Measurements from ENCODE around the gene AGBL4. TPM values are rescaled to one million over a fixed set of nuclear protein-coding genes. Genes with fewer than 3 reads are reported as not detected.

The AGBL4 gene
- polyA plus RNA-seq, 3 donors: 0.93 to 1.3 (median 1.2) TPM

DNA sequence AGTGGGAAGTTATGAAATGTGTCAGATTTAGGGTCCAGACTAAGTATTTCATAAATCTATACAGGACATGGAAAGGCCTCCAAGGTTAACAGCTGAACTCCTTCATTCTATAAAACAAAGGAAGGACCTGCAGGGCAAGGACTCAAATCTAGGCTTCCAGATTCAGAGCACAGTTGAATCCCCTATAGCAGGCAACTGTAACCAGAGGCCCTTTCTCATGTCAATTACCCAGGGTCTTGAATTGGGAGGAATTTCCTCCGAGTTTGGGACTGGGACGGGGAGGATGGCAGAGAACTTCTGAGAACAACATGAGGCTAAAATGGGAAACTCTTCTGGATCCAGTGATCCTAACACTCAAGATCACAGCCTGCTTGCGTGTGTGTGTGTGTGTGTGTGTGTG, 1134.1 kb downstream of the AGBL4 start:
- no peak for DNase-seq

DNA sequence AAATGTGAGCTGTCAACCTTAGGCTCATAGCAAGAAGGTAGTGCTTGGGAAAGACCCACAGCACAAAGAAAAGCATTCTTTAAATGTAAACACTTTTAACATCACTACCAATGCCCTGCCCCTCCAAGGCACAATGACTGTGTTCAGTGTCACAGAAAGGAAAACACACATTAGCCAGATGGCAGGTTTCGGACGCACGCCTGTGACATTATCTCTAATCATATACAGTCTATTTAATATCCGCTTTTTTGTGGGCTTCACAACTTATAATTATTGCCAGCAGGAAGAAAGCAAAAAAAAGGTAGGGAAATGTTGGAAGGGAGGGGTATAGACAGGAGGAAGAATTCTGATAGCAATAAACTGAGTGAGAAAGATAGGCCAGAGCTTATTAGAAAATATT, 1134.7 kb downstream of the AGBL4 start:
- DNase-seq: no peak

DNA sequence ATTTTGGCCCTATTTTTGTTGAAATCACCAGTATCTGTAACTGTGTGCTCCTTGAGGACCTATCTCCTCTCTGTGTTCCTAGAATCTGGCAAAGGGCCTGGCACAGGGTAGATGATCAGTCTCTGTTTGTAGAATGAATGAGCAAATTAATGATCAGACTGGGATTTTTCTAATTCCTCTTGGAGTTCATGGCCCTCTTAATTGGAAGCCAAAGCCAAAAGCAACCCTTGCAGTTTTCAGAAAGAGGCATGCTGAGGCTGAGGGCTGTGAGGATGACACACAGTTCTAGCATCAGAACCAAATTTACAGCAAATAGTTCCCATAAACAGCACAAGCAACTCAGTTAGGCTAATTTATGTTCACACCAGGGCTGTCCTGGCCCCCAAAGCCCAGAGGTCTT, 1136.0 kb downstream of the AGBL4 start:
- DNase-seq: no peak

DNA sequence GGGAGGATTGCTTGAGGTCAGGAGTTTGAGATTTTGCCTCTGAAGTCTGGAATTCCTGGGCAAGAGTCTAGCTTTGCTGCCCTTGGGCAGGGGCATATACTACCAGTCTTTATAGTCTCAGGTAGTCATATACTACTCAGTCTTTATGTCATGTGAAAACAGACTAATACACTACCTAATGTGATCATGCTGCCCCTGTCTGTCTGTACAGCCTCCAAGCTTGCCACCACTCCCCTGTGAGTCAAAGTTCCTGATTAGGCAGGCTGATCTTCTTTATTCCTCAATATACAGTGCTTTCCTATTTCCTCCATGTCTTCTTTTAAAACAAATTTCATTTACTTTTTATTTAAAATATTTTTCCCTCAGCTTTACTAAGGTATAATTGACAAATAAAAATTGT, 1141.7 kb downstream of the AGBL4 start:
- no peak for DNase-seq

DNA sequence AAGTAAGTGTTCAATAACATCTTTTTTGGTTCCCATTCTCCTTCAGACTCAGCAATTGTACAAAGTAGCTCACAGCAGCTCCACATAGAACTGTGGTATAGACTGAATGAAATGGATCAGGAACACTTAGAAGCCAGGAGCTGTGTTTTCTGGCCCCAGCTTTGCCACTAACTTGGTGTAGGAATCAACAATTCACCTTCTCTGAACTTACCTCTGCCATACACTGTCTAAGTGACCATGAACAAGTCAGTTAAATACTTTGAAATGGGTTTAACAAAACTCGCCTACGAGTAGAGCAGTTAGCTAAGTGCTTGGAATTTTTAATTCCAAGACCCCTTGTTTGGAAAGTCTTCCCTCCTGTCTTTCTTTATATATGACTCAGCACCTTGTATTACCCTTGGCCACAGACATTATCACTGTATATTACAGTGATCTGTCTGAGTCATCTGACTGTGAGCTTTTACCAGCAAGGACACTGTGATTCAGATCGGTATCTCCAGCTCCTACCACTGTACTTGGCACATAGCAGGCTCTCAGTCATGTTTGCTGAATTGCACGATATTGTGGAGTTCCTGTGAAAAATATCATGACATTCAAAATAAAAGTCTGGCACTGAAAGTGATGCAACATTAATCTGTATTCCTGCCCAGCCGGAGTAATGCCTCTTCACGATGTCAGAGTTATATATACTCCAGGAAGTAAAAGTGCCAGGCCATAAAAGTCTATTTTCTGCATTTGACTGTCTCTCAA, 1145.4 kb downstream of the AGBL4 start:
- no peak for DNase-seq

DNA sequence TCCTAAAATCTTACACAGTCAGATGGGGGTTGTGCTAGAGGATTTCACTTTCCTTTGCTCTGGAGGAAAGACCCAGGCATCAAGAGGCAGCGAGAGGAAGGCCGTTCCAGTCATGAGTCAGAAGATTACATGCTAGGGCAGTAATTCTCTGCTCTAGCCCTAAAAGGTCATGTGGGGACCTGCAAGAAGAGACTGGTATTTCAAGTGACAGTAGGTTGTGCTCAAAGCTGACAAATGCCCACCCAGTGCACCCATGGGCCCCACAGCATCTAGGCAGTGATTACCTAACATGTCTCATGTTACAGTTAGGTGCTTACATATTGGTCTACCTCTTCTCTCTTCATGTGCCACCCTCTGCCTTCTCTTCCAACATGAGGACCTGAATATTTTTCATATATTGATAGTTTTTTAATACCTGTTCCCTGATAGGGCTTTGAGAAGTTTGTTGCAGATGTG, 1147.4 kb downstream of the AGBL4 start:
- DNase-seq: no peak

DNA sequence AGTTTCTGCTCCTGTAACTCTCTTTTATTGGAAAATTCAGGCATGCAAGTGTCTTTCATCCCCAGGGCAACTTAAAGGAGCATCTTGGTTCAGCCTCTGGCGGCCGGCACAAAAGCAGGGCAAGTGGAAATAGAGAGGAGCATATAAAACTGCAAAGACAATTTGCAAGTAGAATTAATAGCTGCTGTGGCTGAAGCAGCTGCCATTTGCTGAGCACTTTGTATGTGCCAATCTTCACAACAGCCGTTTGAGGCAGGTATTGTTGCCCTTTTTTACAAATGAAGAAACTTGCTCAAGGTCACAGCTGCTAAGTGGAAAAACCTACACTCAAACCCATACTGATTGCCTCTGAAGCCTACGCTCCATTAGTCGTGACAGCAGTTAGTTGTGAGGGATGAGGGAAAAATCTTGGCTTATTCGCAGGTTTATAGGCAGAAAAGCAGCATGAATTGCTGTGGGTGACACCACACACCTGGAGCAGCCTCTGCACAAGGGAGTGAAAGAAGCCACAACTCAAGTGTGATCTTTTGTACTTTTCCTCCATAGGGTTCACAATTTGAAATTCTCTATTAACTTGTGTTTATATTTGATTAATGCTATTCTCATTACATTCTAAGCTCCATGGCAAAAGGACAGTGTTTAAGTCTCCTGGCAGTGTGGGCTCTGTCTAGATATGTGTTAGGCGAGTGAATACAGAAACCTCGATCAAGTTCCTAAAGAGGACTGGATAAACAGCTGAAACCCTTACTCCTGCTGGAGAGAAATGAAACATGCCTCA, 1148.0 kb downstream of the AGBL4 start:
- DNase-seq: no peak

DNA sequence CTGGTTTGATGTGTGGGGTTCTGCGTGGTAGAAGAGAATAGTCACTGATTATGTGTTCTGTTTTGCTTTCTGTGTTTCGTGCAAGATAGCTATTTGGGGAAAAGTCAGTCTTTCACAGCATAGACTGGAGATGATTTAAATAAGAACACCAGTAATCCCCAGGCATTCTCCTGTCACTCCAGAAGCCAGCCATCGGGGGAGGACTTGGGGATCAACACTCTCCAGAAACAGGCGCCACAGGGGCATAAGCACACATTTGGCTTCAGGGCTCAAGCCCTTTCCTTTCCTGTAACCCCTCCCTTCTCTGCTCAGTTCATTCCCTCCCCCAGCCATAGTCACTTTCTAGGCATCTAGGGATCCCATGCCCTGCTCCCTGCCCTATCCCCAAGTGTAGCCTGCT, 1149.8 kb downstream of the AGBL4 start:
- no peak for DNase-seq

DNA sequence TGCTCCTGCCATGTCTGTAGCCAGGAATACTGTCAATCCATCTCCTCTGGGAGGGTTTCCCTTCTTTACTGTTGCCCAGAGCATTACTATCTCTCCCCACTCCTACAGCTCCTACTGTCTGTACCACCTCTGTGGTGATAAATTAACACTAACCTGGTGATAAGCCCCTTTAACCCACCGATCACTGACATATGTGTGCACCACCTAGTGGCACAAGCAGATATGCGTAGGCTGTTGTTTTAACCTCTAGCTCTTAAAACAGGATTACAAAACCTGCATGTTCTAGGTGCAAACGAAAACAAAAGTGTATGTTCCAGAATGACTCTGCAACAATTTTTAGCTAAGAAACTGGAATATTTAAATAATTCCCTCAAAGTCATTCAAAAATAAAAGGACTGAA, 1153.2 kb downstream of the AGBL4 start:
- no peak for DNase-seq

DNA sequence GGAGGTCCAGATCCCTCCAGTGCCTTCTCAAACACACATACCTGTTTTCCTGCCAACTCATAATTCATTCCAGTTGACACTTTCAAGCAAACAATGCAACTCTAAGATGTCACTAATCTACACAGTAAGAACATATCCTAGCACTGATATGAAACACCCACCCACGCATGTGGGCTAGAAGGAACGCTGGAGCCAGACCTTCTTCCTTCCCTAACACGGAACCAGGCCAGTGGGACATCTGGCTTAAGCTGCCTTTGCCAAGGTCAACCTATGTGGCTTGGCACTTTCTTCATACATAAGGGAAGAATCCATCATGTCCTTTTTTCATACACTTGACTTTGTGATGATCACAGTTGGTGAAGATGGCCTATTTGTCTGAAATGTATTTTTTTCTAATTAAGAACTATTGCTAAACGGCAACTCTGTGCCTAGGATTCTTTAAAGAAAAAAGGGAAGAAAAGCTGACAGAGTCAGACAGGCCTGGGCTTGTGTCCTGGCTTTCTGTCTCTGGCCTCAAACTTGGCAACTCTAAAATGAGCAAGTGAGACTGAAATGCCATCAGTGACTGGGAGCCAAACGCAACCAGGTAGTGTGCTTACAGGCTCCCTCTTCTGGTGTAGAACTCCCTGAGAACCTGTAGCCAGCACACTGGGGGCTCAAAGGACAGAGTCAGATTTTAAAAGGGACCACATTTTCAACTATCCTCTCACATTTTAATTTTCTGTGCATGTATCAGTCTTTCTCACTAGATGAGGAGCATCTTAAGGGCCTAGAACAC, 1154.4 kb downstream of the AGBL4 start:
- DNase-seq: no peak

DNA sequence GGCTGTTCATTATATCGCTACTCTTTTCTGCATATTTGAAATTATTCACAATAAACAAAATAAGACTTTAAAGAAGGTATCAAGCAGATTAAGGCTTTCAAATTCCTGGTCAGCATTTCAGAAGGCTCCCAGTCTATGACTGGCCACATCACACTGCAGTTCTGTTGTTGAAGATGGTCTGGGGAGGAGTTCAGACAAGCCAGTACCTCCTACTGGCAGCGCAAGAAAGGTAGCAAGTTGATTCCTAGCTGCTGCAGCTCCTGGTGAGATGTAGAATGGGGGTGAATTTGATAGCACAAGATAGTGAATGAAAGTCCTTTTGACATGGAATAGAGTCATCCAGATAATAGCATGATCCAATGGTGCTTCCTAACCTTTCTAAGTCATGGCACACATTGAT, 1158.8 kb downstream of the AGBL4 start:
- no peak for DNase-seq

DNA sequence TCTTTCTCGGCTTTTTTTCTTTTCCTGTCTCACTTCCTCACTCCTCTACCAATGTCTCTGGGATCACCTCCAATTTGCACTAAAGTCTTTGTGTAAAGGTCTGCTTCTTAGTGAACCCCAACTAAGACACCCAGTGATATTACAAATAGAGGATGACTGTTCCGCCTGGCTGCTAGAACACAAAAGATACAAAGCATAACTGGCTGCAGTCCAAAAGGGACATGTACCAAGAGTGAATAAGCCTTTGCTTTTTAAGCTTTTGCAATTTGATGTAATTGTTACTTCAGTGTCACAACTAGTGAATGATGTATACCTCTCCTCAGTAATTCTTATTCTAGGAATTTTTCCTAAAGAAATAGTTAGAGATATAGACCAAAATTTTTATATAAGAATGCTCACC, 1164.3 kb downstream of the AGBL4 start:
- DNase-seq: no peak

DNA sequence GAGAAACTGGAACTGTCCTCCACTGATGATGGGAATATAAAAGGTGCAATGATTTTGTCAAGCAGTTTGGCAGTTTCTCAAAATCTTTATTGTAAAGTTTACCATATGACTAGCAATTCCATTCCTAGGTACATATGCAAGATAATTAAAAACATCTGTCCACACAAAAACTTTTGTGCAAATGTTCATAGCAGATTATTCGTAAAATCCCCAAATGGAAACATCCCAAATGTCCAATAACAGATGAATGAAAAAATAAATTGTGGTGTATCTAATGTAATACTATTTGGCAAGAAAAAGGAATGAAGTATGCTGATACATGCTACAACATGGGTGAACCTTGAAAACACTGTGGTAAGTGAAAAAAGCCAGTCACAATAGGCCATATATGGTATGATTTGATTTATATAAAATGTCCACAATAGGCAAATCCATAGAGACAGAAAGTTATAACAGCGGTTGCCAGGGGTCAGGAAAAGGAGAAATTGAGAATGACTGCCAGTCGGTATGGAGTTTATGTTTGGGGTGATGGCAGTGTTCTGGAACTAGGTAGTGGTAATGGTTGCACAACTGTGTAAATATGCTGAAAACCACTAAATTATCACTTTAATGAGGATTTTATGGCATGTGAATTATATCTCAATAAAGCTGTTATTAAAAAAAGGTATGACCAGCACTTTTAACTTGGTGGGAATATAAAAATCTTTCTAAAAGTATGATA, 1165.4 kb downstream of the AGBL4 start:
- no peak for DNase-seq

DNA sequence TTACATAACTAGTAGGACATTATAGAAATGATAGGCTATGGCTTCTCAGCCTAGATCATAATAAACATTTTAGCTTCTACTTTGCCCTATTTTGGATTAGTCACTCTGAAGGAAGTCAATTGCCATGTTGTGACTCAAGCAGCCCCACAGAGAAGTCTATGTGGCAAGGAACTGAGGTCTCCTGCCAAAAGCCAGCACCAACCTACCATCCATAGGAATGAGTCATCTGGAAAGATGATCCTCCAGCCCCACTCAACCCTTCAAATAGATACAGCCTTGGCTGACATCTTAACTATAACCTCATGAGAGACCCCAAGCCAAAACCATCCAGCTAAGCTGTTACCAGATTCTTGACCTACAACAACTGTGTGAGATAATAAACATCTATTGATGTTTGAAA, 1170.7 kb downstream of the AGBL4 start:
- no peak for DNase-seq

DNA sequence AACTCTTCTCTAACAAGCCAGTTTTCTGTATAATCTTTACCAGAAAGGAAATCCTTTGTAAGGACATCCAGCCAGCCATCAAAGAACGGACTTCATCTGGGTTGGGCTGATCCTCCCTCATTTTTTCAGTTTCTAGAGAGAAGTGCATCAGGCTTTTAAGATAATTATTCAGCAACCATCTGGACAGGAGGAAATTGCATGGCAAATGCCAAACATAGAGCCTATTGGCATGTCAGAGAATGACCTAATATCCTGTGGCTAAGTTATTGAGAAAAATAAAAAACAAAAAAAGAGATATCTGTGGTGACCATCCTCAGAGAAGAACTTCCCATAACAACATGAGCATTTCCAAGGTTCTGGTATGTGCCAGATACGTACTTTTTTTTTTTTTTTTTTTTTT, 1172.1 kb downstream of the AGBL4 start:
- DNase-seq: no peak

DNA sequence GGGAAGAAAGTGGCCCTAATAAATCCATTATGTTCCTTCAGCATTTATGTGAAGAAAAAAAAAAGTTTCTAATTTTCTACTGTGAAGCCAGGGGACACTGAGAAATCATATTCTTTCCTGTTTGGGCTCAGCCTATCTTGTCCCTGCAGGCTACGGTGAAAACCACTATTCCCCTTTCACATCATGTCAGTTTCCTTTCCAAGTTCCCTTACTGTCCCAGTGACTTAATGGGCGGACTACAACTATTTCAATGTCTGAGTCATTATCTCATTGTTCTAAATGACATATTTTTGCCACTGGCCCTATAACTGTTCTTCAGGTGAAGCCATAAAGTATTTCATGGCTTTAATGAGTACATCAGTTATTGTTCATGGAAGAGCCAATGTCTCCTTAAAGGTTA, 1175.7 kb downstream of the AGBL4 start:
- no peak for DNase-seq

DNA sequence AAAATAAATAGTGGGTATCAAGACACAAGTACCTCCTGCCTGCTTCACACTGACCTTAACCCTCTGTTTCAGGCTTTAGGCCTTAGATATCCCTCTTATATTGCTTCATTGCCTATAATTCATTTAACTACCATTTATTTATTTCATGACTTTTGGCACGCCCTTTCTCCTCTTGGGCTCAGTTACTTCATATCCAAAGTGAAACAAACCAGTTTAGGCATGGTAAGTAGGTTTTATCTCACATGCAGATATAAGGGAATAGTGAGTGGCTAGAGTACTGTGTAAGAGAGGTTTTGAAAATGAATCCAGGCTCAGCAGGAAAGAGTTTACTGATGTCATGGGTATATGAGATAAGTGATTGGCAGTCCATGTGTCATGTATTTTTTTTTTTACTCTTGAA, 1177.3 kb downstream of the AGBL4 start:
- no peak for DNase-seq

DNA sequence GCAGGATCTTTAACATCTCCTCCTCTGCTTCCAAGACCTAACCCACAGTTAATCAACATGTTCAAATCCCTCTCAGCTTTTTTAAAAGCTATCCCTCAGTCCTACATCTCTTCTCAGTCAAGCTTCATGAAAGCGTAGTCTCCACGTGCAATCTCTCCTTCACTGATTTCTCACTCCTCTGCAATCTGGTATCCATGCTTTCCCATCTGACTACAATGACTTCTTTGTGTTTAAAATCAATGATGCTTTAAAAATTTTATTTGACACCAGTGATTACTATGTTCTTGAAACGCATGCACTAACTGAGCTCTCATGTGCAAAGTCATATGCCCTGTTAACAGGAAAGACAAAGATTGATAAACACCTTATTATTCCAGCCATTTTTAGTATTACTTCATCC, 1179.6 kb downstream of the AGBL4 start:
- DNase-seq: no peak

DNA sequence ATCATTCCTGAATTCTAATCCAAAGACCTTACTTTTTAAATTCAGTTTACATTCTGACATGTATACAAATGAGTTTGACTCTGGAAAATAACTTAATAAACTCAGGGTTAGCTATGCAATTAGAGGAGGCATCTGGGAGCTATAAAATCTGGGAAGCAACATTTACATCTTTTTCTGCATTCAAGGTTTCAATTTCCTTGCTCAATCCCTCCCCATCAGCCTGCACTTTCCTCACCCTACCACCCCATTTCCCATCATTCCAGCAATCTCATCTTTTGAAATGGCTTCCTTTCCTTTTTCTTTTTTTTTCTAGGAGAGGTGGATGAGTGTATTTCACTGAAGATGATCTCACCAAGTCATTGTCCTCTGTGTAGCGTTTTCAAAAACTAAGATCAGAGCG, 1181.8 kb downstream of the AGBL4 start:
- DNase-seq: peak; percentile 27

DNA sequence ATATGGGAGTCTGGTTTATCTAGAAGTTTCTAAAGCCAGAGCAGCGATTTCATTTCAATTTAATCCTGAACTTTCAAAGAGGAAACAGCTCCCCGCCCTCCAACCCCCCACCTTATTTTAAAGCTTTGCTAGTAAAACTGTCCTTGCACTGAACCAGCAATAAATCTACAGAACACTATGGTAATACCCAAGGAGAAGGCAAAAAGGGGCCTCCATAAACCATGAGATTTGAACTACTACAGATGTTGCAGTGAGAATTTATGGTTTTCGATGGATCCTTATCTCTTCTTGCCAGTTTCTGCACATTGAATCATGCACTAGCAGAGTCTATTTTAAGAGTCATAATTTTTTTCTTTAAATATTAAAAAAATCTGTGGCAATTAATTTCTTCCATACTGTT, 1182.3 kb downstream of the AGBL4 start:
- DNase-seq: peak; percentile 74

DNA sequence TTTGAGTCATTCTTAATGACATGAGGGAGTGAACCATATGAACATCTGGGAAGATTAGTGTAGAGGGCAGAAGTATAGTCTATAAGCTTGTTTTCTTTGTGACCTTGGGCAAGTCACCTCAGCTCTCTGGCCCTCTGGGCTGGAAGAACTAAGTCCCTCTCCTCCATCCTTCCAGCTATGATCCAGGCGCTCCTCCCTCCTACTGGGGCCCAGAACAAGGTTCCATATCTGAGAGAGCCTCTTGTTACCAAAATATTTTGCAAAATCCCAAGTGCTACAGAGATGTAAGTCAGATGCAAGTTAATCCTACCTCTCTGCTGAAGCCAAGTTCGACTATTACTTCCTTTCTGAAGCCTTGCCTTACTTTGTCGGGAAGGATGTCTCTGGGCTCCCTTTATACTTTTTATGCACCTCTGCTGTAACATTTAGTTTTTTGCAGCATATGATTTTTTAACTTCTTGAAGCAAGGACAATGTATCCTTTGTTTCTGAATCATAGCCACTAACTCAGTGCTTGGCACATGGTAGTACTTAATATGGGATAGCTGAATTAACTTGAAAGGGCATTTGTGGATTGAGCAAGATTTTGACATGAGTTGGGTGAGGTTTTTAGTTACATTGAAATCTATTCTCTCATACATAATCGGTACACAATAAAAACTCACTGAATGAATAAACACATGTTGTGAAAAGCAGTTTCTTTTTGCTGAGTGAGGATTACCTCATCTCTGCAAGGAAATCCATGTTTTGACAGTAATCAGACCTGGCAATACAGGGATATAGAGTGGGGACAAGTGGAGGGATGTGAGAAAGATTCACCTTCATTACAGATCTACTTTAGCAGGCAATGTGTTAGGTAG, 1192.4 kb downstream of the AGBL4 start:
- DNase-seq: no peak

Measured in renal pelvis (tissue), 4 donors.